Prostate gland (tissue), 2 donors: ENCODE measurements around the gene DNAI2. TPM values are rescaled to one million over a fixed set of nuclear protein-coding genes. Genes with fewer than 3 reads are reported as not detected.

ENCODE experiments used
- DNase-seq: peaks from one replicate; pipeline ENCODE4 v3.0.0-alpha.2; 2019; ENCODE audit warnings: low spot score
- H3K27ac ChIP-seq, 2 donors: fragments of 200-600 bp; sonication (generic); 2 replicates each; pipeline ENCODE4 v1.5.1; 2017 to 2019
- H3K27me3 ChIP-seq: fragments of 200-600 bp; sonication (generic); replicated peaks from 2 replicates; pipeline ENCODE4 v1.5.1; 2019; ENCODE audit not compliant: insufficient read depth
- H3K36me3 ChIP-seq, 2 donors: fragments of 200-600 bp; sonication (generic); 1 replicate in 1 of 2; 2 replicates in 1 of 2; pipeline versions ENCODE4 v1.5.1 to v1.8.1; 2017 to 2019
- H3K4me1 ChIP-seq: fragments of 200-600 bp; sonication (generic); replicated peaks from 2 replicates; pipeline ENCODE4 v1.5.1; 2019
- H3K4me3 ChIP-seq, 2 donors: fragments of 200-600 bp; sonication (generic); 2 replicates each; pipeline ENCODE4 v1.5.1; 2017 to 2019
- H3K9me3 ChIP-seq: fragments of 200-600 bp; sonication (generic); 2 replicates; pipeline ENCODE4 v1.5.1; 2017
- CTCF ChIP-seq, 4 experiments: fragments of 200-600 bp in 2 of 4; fragments of 450-650 bp in 2 of 4; sonication (generic) in 2 of 4; IDR thresholded peaks; 1 replicate in 3 of 4; 2 replicates in 1 of 4; pipeline ENCODE4 v1.5.1; 2016 to 2019; ENCODE audit warnings: antibody characterized with exemption in 4 of 4, mild to moderate bottlenecking in 2 of 4, moderate library complexity in 2 of 4
- POLR2A ChIP-seq: fragments of 450-650 bp; IDR thresholded peaks from one replicate; pipeline ENCODE4 v1.6.1; 2016; ENCODE audit warnings: antibody characterized with exemption, mild to moderate bottlenecking
- POLR2AphosphoS5 ChIP-seq: sonication (generic); formaldehyde crosslinking; IDR thresholded peaks from one replicate; pipeline ENCODE4 v1.6.1; 2017; ENCODE audit warnings: antibody characterized with exemption
- WGBS: methylation state at CpG from one replicate; pipeline ENCODE4 v1.1.5; 2018; 5-methylcytosine and 5-hydroxymethylcytosine counted together
- intact Hi-C: fragments of 100-400 bp; cut with DNase I; formaldehyde crosslinking; loops from one replicate; pipeline ENCODE4 v1.14.2; 2022
- total RNA-seq, 2 donors: library from RNA; depleted of rRNA; stranded (reverse); fragments of >200 nt; gene quantifications; one replicate each; pipeline ENCODE4 v1.1.0, GENCODE V29; 2016

The DNAI2 gene
- total RNA-seq, 2 donors from 2014 or later = 4.3 TPM; not detected in 1

DNA sequence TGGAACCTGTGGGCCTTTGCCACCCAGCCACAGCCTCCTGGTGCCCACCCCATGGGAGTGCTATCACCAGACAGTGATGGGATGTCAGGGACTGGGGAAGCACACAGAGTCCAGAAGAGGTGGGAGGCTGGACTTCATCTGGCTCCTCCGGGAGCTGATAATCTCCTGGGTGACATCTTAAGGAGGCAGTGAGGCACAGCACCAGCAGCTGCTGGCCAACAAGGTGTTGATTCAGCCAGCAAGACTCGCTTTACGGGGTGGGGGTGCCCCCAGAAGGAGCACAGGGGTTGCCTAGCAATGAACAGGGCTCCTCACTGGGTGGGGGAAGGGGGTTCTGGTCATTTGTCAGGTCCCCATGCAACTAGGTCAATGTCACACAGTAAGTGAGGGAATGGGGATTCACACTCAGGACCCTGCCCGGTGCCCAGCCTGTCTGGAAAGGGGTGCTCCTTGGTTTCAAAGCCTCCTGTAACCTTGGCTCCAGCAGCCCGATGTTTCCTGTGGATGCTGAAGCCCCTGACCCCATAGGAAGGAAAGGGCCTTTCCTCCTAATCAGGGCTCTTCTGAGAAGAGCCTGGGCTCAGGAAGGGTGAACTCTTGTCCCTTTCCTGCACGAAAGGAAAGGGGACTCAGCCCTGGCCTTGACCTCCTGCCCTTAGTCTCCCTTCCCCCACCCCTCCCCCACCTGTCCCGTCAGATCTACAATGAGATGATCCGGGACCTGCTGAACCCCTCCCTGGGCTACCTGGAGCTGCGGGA, 69.7 kb downstream of the DNAI2 start:
- H3K9me3 ChIP-seq = no peaks in the 10 kb centered on the region
- H3K27me3 ChIP-seq = peaks cover 4% of the 10 kb centered on the region
- intact Hi-C loops = no loop called here
- TF ChIP-seq CTCF (IDR thresholded peaks at IDR 0.05) (no peak), POLR2A (no peak), POLR2AphosphoS5 (no peak)
- H3K4me1 ChIP-seq = no peaks in the 10 kb centered on the region
- H3K4me3 ChIP-seq = no peak overlapping the region
- DNase-seq = no peak
- no peak overlapping the region for H3K27ac ChIP-seq
- H3K36me3 ChIP-seq = no peaks in the 10 kb centered on the region
- WGBS = 60% methylated on average over 8 of the region's 9 CpGs

GRCh38 chr17:74344658-74345057, 70.6 kb downstream of the DNAI2 start:
- intact Hi-C loops = no loop called here
- no peak for TF ChIP-seq CTCF (IDR thresholded peaks at IDR 0.05)
- Histone ChIP-seq H3K27me3 (no peaks in the 10 kb centered on the region), H3K36me3 (no peaks in the 10 kb centered on the region), H3K27ac (no peak overlapping the region), H3K4me1 (no peaks in the 10 kb centered on the region), H3K4me3 (no peak overlapping the region), H3K9me3 (no peaks in the 10 kb centered on the region)
- WGBS = 89% methylated on average over 21 of the region's 21 CpGs
- DNase-seq = no peak

- intact Hi-C loops = no loop called here
These were observed 71.6 kb downstream of the DNAI2 start for GRCh38 chr17:74345433-74346241.

GRCh38 chr17:74347646-74348045, 73.6 kb downstream of the DNAI2 start:
- H3K36me3 ChIP-seq = no peaks in the 10 kb centered on the region
- H3K4me3 ChIP-seq = no peak overlapping the region
- H3K4me1 ChIP-seq = no peaks in the 10 kb centered on the region
- H3K27ac ChIP-seq = no peak overlapping the region
- WGBS = 81% methylated on average over 14 of the region's 14 CpGs
- H3K9me3 ChIP-seq = no peaks in the 10 kb centered on the region
- TF ChIP-seq POLR2AphosphoS5 (no peak), CTCF (IDR thresholded peaks at IDR 0.05) (no peak), POLR2A (no peak)
- peaks cover 8% of the 10 kb centered on the region for H3K27me3 ChIP-seq
- intact Hi-C loops = no loop called here
- DNase-seq = no peak

More at GRCh38 chr17:74345433-74346241, 71.6 kb downstream of the DNAI2 start:
- H3K4me1 ChIP-seq = no peaks in the 10 kb centered on the region
- H3K9me3 ChIP-seq = no peaks in the 10 kb centered on the region
- H3K4me3 ChIP-seq = no peak overlapping the region
- H3K27me3 ChIP-seq = no peaks in the 10 kb centered on the region
- H3K27ac ChIP-seq = no peak overlapping the region
- TF ChIP-seq POLR2AphosphoS5 (no peak), CTCF (IDR thresholded peaks at IDR 0.05) (no peak), POLR2A (no peak)
- 52% methylated on average over 13 of the region's 13 CpGs for WGBS
- DNase-seq = no peak
- no peaks in the 10 kb centered on the region for H3K36me3 ChIP-seq
